ENCODE results near the gene FAM25G. TPM values are rescaled to one million over a fixed set of nuclear protein-coding genes. Genes with fewer than 3 reads are reported as not detected.

The FAM25G gene
- total RNA-seq, 4 donors from 2014 or later: 26.2 to 41.8 (median 35.9) TPM

DNA sequence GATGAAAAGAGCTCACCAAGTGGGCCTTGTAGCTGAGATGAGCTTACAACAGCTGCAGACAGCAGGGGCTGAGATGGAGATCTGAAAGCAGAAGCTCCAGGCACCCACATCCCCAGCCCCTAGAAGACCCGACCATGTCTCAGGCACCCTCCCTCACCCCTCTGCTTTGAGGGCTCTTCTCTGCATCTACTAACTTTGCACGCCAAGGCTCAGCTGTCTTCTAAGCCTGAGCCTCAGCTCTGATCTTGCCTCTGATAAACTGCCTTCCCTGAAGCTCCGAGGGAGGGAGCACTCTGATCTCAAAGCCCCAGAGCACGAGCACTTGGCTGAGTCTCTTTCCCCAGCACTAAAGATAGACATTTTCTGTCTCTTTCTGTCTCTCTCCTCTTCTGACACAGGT is 49.6 kb downstream of the FAM25G start:
- peak in 1 of 2 donors; percentile 27 for DNase-seq (ENCODE audit: low spot score in 2 of 2)
- Histone ChIP-seq H3K4me1 (no peaks in the 10 kb centered on the region), H3K36me3 (no peaks in the 10 kb centered on the region), H3K4me3 (no peak overlapping the region), H3K27me3 (peaks cover 9% of the 10 kb centered on the region), H3K27ac (no peak overlapping the region), H3K9me3 (no peaks in the 10 kb centered on the region)
- no peak for TF ChIP-seq POLR2A (IDR thresholded peaks at IDR 0.05)
- TF ChIP-seq, protein P1, sequence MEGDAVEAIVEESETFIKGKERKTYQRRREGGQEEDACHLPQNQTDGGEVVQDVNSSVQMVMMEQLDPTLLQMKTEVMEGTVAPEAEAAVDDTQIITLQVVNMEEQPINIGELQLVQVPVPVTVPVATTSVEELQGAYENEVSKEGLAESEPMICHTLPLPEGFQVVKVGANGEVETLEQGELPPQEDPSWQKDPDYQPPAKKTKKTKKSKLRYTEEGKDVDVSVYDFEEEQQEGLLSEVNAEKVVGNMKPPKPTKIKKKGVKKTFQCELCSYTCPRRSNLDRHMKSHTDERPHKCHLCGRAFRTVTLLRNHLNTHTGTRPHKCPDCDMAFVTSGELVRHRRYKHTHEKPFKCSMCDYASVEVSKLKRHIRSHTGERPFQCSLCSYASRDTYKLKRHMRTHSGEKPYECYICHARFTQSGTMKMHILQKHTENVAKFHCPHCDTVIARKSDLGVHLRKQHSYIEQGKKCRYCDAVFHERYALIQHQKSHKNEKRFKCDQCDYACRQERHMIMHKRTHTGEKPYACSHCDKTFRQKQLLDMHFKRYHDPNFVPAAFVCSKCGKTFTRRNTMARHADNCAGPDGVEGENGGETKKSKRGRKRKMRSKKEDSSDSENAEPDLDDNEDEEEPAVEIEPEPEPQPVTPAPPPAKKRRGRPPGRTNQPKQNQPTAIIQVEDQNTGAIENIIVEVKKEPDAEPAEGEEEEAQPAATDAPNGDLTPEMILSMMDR (IDR thresholded peaks at IDR 0.05): no peak
- TF ChIP-seq POLR2AphosphoS5 (IDR thresholded peaks at IDR 0.05): no peak
- no peak for TF ChIP-seq EP300 (IDR thresholded peaks at IDR 0.05)
- WGBS: 75% methylated on average over 4 of the region's 4 CpGs

GRCh38 chr10:47440207-47440606 is 51.3 kb downstream of the FAM25G start:
- Histone ChIP-seq H3K27ac (no peak overlapping the region), H3K4me3 (no peak overlapping the region), H3K36me3 (no peaks in the 10 kb centered on the region), H3K27me3 (peaks cover 9% of the 10 kb centered on the region), H3K4me1 (no peaks in the 10 kb centered on the region), H3K9me3 (no peaks in the 10 kb centered on the region)
- TF ChIP-seq POLR2AphosphoS5 (IDR thresholded peaks at IDR 0.05) (no peak), EP300 (IDR thresholded peaks at IDR 0.05) (no peak), POLR2A (IDR thresholded peaks at IDR 0.05) (no peak)
- TF ChIP-seq, protein P1 (IDR thresholded peaks at IDR 0.05): no peak
- no peak for DNase-seq (ENCODE audit: low spot score in 2 of 2)
- WGBS: 94% methylated on average over 4 of the region's 4 CpGs

- Histone ChIP-seq H3K36me3 (no peaks in the 10 kb centered on the region), H3K27me3 (peaks cover 9% of the 10 kb centered on the region), H3K4me3 (no peak overlapping the region), H3K27ac (no peak overlapping the region), H3K4me1 (no peaks in the 10 kb centered on the region), H3K9me3 (no peaks in the 10 kb centered on the region)
- TF ChIP-seq POLR2AphosphoS5 (IDR thresholded peaks at IDR 0.05) (no peak), EP300 (IDR thresholded peaks at IDR 0.05) (no peak), POLR2A (IDR thresholded peaks at IDR 0.05) (no peak)
- TF ChIP-seq, protein P1 (IDR thresholded peaks at IDR 0.05): peak in 1 of 2 donors; percentile 25
- WGBS: 52% methylated on average over 5 of the region's 6 CpGs
- peak; percentile 46 to 67 for DNase-seq (ENCODE audit: low spot score in 2 of 2)
Measured at GRCh38 chr10:47438857-47439474, 52.5 kb downstream of the FAM25G start.

Other genes with a start within 250 kb of the FAM25G start
- gene GDF10, start 191.5 kb downstream of the FAM25G start, total RNA-seq: 1 to 10 TPM in 2 of 4 donors, not detected in 2; 1.3 to 1.4 TPM
- gene GDF2, start 169.2 kb downstream of the FAM25G start, total RNA-seq: not detected
- gene RBP3, start 143.3 kb downstream of the FAM25G start, total RNA-seq: not detected
- gene ZNF488, start 107.4 kb downstream of the FAM25G start, total RNA-seq: 1 to 10 TPM; 1.0 to 3.9 (median 2.3) TPM
- gene ANXA8, start 7.6 kb downstream of the FAM25G start, total RNA-seq: 100 to 1,000 TPM in 3 of 4 donors, 10 to 100 TPM in 1; 98.0 to 254 (median 169) TPM
- 10 to 100 TPM in 2 of 4 donors, 1 to 10 TPM in 2; 2.7 to 55.4 (median 11.0) TPM for gene AGAP9, start 31.9 kb upstream of the FAM25G start, total RNA-seq